Measurements from ENCODE around the gene SPIRE2. TPM values are rescaled to one million over a fixed set of nuclear protein-coding genes. Genes with fewer than 3 reads are reported as not detected.

Gene SPIRE2
- total and polyA plus RNA-seq, 9 of the 15 experiments (the other 6 are each of a cell fraction or from before 2014, with no cell fraction given): 0.70 to 7.5 (median 4.6) TPM

GRCh38 chr16:89821438-89822187 is 6.7 kb upstream of the SPIRE2 start:
- H3K9ac ChIP-seq (ENCODE audit: insufficient read depth in 1 of 2, low read depth in 2 of 2, low read length in 2 of 2): no peak overlapping the region
- no peaks in the 10 kb centered on the region for H3K9me1 ChIP-seq (ENCODE audit: control insufficient read depth, insufficient read depth, low read length)
- no peaks in the 10 kb centered on the region for H3K36me3 ChIP-seq (ENCODE audit: control insufficient read depth, insufficient read depth, low read length)
- H3K9me3 ChIP-seq (replicated peaks; ENCODE audit: control insufficient read depth, insufficient read depth, low read depth, low read length): no peaks in the 10 kb centered on the region
- BruUV-seq (replicated peaks): no TSS peak
- ChIA-PET POLR2A (interaction anchor here (0.6 kb wide), 1 partner anchor 51 kb away, joined by 3 read pairs; the partner anchor contains the start of gene TCF25), CTCF (ENCODE audit: low intra/inter-chr PET ratio) (no interaction called here)
- no peak for ATAC-seq
- no peak overlapping the region for H3K4me3 ChIP-seq
- no peak for TF ChIP-seq HINFP (tag; conservative IDR thresholded peaks at IDR 0.05; ENCODE audit: low read depth)
- no peak for TF ChIP-seq IRF2 (CRISPR knock-in tag; IDR thresholded peaks at IDR 0.05)
- TF ChIP-seq SPI1 (IDR thresholded peaks at IDR 0.05; ENCODE audit: borderline replicate concordance, low read depth, low read length): no peak
- no peak for TF ChIP-seq CUX1 (CRISPR knock-in tag; IDR thresholded peaks at IDR 0.05)
- TF ChIP-seq, protein P1, sequence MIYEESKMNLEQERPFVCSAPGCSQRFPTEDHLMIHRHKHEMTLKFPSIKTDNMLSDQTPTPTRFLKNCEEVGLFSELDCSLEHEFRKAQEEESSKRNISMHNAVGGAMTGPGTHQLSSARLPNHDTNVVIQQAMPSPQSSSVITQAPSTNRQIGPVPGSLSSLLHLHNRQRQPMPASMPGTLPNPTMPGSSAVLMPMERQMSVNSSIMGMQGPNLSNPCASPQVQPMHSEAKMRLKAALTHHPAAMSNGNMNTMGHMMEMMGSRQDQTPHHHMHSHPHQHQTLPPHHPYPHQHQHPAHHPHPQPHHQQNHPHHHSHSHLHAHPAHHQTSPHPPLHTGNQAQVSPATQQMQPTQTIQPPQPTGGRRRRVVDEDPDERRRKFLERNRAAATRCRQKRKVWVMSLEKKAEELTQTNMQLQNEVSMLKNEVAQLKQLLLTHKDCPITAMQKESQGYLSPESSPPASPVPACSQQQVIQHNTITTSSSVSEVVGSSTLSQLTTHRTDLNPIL (CRISPR knock-in tag; IDR thresholded peaks at IDR 0.05): no peak
- H3K79me2 ChIP-seq (ENCODE audit: control insufficient read depth, insufficient read depth, low read length): peaks cover 25% of the 10 kb centered on the region
- H3K27ac ChIP-seq (ENCODE audit: extremely low read depth, low read depth, low read length): no peak overlapping the region
- no peaks in the 10 kb centered on the region for H4K20me1 ChIP-seq (replicated peaks; ENCODE audit: control insufficient read depth, insufficient read depth, low read length)
- no peaks in the 10 kb centered on the region for H3K27me3 ChIP-seq (ENCODE audit: control insufficient read depth in 2 of 2, insufficient read depth in 2 of 2, low read length in 2 of 2)
- no peak for DNase-seq (ENCODE audit: extremely low read depth in 1 of 4, low spot score in 3 of 4)
- in situ Hi-C loops (cut with MboI) (no loop called here), intact Hi-C loops (cut with micrococcal nuclease) (no loop called here)
- no peak for FAIRE-seq
- WGBS (ENCODE audit: insufficient coverage, low coverage, missing lambda C conversion rate): 86% methylated on average over 18 of the region's 23 CpGs
- H3K4me1 ChIP-seq (replicated peaks in 1 of 2; ENCODE audit: control insufficient read depth in 2 of 2, insufficient read depth in 2 of 2, low read length in 2 of 2): peaks cover 0 to 36% of the 10 kb centered on the region in 2 experiments; a peak in 3 of 5 replicates
- no peak overlapping the region for H3K4me2 ChIP-seq (ENCODE audit: insufficient read depth, low read length)
- H2AFZ ChIP-seq (ENCODE audit: low read depth, low read length): no peak overlapping the region

Measured in K562 (cell line).